ENCODE data around the gene PLEKHM1.
"Not testable (repeated sequence)": the region's sequence is repeated elsewhere in the genome, so short reads cannot be mapped to it uniquely, and the experiment has no call there.

Gene PLEKHM1

DNA sequence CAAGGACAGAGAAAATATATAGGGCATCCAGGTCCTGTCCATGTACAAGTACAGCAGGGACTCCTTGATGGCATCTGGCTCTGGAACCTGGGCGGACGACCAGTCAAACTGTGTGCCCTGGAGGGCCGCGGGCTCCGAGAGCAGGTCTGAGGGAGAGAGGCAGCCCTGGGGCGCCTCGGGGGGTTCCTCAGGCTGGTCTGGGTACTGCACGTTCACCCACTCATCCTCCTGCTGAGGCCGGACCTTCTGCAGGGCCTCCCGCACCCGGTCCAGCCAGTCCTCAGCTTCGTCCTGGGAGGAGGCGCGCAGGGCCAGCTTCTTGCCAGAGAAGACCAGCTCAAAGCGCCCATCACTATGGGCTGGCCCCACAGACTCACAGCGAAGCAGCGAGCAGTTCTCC is 36.8 kb downstream of the PLEKHM1 start:
- H3K4me3 ChIP-seq (ENCODE audit: low read length); H3K9me3 ChIP-seq (ENCODE audit: control insufficient read depth, insufficient read depth, low read length); H4K20me1 ChIP-seq (ENCODE audit: control insufficient read depth, insufficient read depth, low read depth, low read length); H3K27ac ChIP-seq (ENCODE audit: low read depth, low read length); H3K36me3 ChIP-seq (ENCODE audit: control insufficient read depth, low read length); H3F3A ChIP-seq (ENCODE audit: control insufficient read depth, insufficient read depth); H3K79me2 ChIP-seq (ENCODE audit: control insufficient read depth, low read length); H3K4me2 ChIP-seq (ENCODE audit: low read length); H3K9me2 ChIP-seq (replicated peaks; ENCODE audit: control insufficient read depth, low read length); H3K27me3 ChIP-seq (ENCODE audit: control insufficient read depth, low read length): not testable (repeated sequence)
- H3K4me1 ChIP-seq (ENCODE audit: control insufficient read depth, low read length) = peaks cover 28% of the 10 kb centered on the region

DNA sequence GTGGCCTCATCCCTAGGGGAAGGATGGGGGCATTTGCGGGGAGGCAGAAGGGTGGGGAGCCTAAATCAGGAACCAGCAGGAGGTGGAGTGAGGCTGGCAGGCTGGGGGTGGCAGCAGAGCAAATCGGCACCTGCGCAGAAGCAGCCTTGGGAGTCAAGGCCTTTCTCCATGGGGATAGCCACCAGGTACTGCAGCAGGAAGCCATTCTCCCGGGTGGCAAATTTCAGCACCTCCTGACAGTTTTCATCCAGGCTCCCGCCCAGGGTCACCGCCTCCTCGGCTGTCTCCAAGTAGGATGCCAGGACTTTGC is 37.3 kb downstream of the PLEKHM1 start:
- H3K79me2 ChIP-seq (ENCODE audit: control insufficient read depth, low read length); H3K9me2 ChIP-seq (replicated peaks; ENCODE audit: control insufficient read depth, low read length); H3K27me3 ChIP-seq (ENCODE audit: control insufficient read depth, low read length); H4K20me1 ChIP-seq (ENCODE audit: control insufficient read depth, insufficient read depth, low read depth, low read length); H3F3A ChIP-seq (ENCODE audit: control insufficient read depth, insufficient read depth); H3K36me3 ChIP-seq (ENCODE audit: control insufficient read depth, low read length); H3K9me3 ChIP-seq (ENCODE audit: control insufficient read depth, insufficient read depth, low read length): not testable (repeated sequence)
- H3K4me2 ChIP-seq (ENCODE audit: low read length) = peak overlapping the region; percentile 64
- peaks cover 28% of the 10 kb centered on the region for H3K4me1 ChIP-seq (ENCODE audit: control insufficient read depth, low read length)
- H3K27ac ChIP-seq (ENCODE audit: low read depth, low read length) = peak overlapping the region; percentile 59
- H3K4me3 ChIP-seq (ENCODE audit: low read length) = peak overlapping the region; percentile 55

DNA sequence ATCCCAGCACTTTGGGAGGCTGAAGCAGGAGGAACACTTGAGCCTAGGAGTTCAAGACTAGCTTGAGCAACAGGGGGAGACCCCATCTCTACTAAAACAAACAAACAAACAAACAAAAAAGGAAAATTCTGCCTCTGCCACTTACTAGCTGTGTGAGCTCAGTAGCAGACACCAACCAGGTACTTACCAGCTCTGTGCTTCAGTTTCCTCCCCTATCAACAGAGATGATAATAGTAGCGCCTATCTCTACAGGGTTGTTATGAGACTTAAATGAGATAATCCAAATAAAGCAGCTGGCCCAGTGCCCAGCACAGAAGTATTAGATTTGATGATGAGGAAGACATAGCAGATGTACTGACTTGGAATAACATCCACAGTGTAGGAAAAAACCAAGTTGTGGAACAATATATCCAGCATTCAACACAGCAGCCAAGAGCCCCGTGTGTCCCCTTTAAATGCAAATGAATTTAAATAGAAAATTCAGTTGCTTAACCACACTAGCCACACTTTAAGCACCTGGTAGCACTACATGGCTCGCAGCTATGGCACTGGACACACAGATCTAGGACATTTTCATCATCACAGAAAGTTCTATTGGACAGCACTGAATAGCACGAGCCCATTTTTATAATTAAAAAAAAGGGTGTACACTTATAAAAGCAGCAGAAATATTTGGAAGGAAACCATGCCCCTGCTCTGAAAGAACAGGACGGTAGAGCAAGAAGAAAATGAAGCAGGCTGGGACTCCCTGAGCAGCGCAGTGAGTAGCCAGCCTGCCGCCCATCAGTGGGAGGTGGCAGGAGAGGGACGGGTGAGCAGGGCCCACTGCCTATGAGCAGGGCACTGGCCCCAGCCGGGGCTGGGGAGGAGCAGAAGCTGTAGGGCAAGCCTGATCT is 37.9 kb downstream of the PLEKHM1 start:
- peak overlapping the region; percentile 66 for H3K4me2 ChIP-seq (ENCODE audit: low read length)
- H3K4me3 ChIP-seq (ENCODE audit: low read length) = peak overlapping the region; percentile 55
- peaks cover 28% of the 10 kb centered on the region for H3K4me1 ChIP-seq (ENCODE audit: control insufficient read depth, low read length)
- not testable (repeated sequence) for H3K9me2 ChIP-seq (replicated peaks; ENCODE audit: control insufficient read depth, low read length); H4K20me1 ChIP-seq (ENCODE audit: control insufficient read depth, insufficient read depth, low read depth, low read length); H3K79me2 ChIP-seq (ENCODE audit: control insufficient read depth, low read length); H3F3A ChIP-seq (ENCODE audit: control insufficient read depth, insufficient read depth); H3K27me3 ChIP-seq (ENCODE audit: control insufficient read depth, low read length); H3K9me3 ChIP-seq (ENCODE audit: control insufficient read depth, insufficient read depth, low read length); H3K36me3 ChIP-seq (ENCODE audit: control insufficient read depth, low read length)
- peak overlapping the region; percentile 59 for H3K27ac ChIP-seq (ENCODE audit: low read depth, low read length)

DNA sequence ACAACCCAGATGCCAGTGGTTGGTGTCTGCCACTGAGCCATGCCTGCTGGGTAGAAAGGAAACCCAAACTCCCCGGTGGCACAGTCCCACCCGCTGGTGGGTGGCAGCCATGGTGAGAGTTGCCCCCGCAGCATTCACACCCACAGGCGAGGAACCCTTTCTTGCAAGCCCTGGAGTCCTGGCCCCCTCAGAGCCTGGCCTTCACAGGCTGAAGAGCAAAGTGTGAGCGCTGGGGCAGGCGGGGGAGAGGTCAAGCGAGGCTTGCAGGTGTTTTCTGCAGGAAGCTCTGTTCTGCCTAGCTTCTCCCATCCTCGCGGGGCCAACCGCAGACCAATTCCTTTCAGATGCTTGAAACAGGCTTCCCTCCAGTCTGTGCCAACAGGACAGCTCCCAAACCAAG is 38.9 kb downstream of the PLEKHM1 start:
- not testable (repeated sequence) for H3K27me3 ChIP-seq (ENCODE audit: control insufficient read depth, low read length); H3K36me3 ChIP-seq (ENCODE audit: control insufficient read depth, low read length); H3F3A ChIP-seq (ENCODE audit: control insufficient read depth, insufficient read depth); H3K79me2 ChIP-seq (ENCODE audit: control insufficient read depth, low read length); H4K20me1 ChIP-seq (ENCODE audit: control insufficient read depth, insufficient read depth, low read depth, low read length); H3K9me2 ChIP-seq (replicated peaks; ENCODE audit: control insufficient read depth, low read length); H3K9me3 ChIP-seq (ENCODE audit: control insufficient read depth, insufficient read depth, low read length)
- peak overlapping the region; percentile 42 for H3K27ac ChIP-seq (ENCODE audit: low read depth, low read length)
- peak overlapping the region; percentile 35 for H3K4me3 ChIP-seq (ENCODE audit: low read length)
- peak overlapping the region; percentile 66 for H3K4me2 ChIP-seq (ENCODE audit: low read length)
- H3K4me1 ChIP-seq (ENCODE audit: control insufficient read depth, low read length) = peaks cover 28% of the 10 kb centered on the region

DNA sequence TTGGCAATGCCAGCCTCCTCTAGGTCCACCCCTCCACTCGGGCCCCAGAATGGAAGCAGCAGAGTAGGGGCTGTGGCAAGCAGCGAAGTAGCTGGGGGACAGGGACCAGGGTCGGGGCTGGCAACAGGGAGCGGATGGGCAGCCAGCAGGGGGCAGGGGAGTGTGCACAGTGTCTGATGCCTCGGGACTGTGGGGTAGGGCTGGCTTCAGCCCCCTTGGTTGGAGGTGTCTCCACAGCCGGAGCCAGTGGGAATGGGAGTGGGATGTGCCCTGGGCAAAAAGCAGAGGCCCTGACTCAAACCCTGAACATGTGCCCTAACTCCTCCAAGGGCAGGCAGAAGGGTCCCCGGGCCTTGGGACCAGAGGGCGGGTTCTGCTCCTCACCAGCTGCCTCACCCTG is 39.4 kb downstream of the PLEKHM1 start:
- Histone ChIP-seq H3K27me3 (ENCODE audit: control insufficient read depth, low read length) (no peaks in the 10 kb centered on the region), H3F3A (ENCODE audit: control insufficient read depth, insufficient read depth) (no peaks in the 10 kb centered on the region), H3K79me2 (ENCODE audit: control insufficient read depth, low read length) (no peaks in the 10 kb centered on the region), H3K4me1 (ENCODE audit: control insufficient read depth, low read length) (peaks cover 28% of the 10 kb centered on the region), H3K9me2 (replicated peaks; ENCODE audit: control insufficient read depth, low read length) (no peaks in the 10 kb centered on the region), H3K36me3 (ENCODE audit: control insufficient read depth, low read length) (no peaks in the 10 kb centered on the region; the same call in 1 of the 2 replicates), H3K9me3 (ENCODE audit: control insufficient read depth, insufficient read depth, low read length) (no peaks in the 10 kb centered on the region), H3K4me3 (ENCODE audit: low read length) (no peak overlapping the region), H3K27ac (ENCODE audit: low read depth, low read length) (no peak overlapping the region), H3K4me2 (ENCODE audit: low read length) (peak overlapping the region; percentile 66), H4K20me1 (ENCODE audit: control insufficient read depth, insufficient read depth, low read depth, low read length) (no peaks in the 10 kb centered on the region)
- no peak for TF ChIP-seq EZH2phosphoT487 (IDR thresholded peaks at IDR 0.05; ENCODE audit: borderline replicate concordance, low read length)
- TF ChIP-seq, protein P1, sequence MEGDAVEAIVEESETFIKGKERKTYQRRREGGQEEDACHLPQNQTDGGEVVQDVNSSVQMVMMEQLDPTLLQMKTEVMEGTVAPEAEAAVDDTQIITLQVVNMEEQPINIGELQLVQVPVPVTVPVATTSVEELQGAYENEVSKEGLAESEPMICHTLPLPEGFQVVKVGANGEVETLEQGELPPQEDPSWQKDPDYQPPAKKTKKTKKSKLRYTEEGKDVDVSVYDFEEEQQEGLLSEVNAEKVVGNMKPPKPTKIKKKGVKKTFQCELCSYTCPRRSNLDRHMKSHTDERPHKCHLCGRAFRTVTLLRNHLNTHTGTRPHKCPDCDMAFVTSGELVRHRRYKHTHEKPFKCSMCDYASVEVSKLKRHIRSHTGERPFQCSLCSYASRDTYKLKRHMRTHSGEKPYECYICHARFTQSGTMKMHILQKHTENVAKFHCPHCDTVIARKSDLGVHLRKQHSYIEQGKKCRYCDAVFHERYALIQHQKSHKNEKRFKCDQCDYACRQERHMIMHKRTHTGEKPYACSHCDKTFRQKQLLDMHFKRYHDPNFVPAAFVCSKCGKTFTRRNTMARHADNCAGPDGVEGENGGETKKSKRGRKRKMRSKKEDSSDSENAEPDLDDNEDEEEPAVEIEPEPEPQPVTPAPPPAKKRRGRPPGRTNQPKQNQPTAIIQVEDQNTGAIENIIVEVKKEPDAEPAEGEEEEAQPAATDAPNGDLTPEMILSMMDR (IDR thresholded peaks at IDR 0.05; ENCODE audit: low read depth, low read length, poor library complexity, severe bottlenecking) = peak; percentile 44

DNA sequence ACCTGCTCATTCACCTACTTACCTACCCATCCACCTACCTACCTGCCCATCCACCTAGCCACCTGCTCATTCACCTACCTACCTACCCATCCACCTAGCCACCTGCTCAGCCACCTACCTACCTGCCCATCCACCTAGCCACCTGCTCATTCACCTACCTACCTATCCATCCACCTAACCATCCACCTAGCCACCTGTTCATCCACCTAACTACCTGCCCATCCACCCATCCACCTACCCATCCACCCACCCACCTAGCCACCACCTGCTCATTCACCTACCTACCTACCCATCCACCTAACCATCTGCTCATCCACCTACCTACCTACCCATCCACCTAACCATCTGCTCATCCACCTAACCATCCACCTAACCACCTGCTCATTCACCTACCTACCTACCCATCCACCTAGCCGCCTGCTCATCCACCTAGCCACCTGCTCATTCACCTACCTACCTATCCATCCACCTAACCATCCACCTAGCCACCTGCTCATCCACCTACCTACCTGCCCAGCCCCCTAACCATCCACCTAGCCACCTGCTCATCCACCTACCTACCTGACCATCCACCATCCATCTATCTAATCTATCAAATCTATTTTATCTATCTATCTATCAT is 40.7 kb downstream of the PLEKHM1 start:
- not testable (repeated sequence) for H3K27me3 ChIP-seq (ENCODE audit: control insufficient read depth, low read length); H3K9me2 ChIP-seq (replicated peaks; ENCODE audit: control insufficient read depth, low read length); H3K27ac ChIP-seq (ENCODE audit: low read depth, low read length); H3K79me2 ChIP-seq (ENCODE audit: control insufficient read depth, low read length); H3K4me2 ChIP-seq (ENCODE audit: low read length); H3K9me3 ChIP-seq (ENCODE audit: control insufficient read depth, insufficient read depth, low read length); H3F3A ChIP-seq (ENCODE audit: control insufficient read depth, insufficient read depth); H3K4me3 ChIP-seq (ENCODE audit: low read length); H3K36me3 ChIP-seq (ENCODE audit: control insufficient read depth, low read length); H4K20me1 ChIP-seq (ENCODE audit: control insufficient read depth, insufficient read depth, low read depth, low read length)
- H3K4me1 ChIP-seq (ENCODE audit: control insufficient read depth, low read length) = peaks cover 28% of the 10 kb centered on the region

DNA sequence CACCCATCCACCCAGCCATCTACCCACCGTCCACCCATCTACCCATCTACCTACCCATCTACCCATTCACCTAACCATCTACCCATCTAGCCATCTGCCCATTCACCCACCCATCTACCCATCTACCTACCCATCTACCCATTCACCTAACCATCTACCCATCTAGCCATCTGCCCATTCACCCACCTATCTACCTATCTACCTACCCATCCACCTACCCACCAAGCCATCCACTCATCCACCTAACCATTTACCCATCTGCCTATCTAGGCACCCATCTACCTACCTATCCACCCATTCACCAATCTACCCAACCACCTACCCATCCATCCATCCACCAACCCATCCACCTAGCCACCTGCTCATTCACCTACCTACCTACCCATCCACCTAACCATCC is 41.3 kb downstream of the PLEKHM1 start:
- not testable (repeated sequence) for H3K4me3 ChIP-seq (ENCODE audit: low read length); H3K9me2 ChIP-seq (replicated peaks; ENCODE audit: control insufficient read depth, low read length); H3K9me3 ChIP-seq (ENCODE audit: control insufficient read depth, insufficient read depth, low read length); H4K20me1 ChIP-seq (ENCODE audit: control insufficient read depth, insufficient read depth, low read depth, low read length); H3F3A ChIP-seq (ENCODE audit: control insufficient read depth, insufficient read depth); H3K27me3 ChIP-seq (ENCODE audit: control insufficient read depth, low read length); H3K27ac ChIP-seq (ENCODE audit: low read depth, low read length); H3K79me2 ChIP-seq (ENCODE audit: control insufficient read depth, low read length); H3K36me3 ChIP-seq (ENCODE audit: control insufficient read depth, low read length); H3K4me2 ChIP-seq (ENCODE audit: low read length)
- peaks cover 28% of the 10 kb centered on the region for H3K4me1 ChIP-seq (ENCODE audit: control insufficient read depth, low read length)

Data from DOHH2 (cell line).